Activated effector memory CD4-positive, alpha-beta T cell treated with Interleukin-2 at 50 U/mL for 16 hours (primary cell): ENCODE data around the gene AHCY.
"Not testable (repeated sequence)": the region's sequence is repeated elsewhere in the genome, so short reads cannot be mapped to it uniquely, and the experiment has no call there.

Experiments
- DNase-seq: peaks from one replicate; pipeline ENCODE4 v3.0.0-alpha.2; 2020

The AHCY gene

DNA sequence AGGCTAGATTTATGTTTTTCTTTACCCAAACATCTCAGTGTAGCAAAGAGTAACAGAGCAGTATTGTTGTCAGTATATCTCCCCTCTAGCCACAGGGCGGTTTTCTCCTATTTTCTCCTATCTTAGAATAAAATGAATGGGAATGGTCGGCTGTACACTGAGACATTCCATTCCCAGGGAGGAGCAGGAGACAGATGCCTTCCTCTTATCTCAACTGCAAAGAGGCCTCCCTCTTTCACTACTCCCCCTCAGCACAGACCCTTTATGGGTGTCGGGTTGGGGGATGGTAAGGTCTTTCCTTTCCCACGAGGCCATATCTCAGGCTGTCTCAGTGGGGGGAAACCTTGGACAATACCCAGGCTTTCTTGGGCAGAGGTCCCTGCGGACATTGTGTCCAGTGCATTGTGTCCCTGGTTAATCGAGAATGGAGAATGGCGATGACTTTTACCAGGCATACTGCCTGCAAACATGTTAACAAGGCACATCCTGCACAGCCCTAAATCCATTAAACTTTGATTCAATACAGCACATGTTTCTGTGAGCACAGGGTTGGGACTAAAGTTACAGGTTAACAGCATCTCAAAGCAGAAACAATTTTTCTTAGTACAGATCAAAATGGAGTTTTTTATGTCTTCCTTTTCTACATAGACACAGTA is 50.6 kb downstream of the AHCY start:
- DNase-seq: not testable (repeated sequence)

DNA sequence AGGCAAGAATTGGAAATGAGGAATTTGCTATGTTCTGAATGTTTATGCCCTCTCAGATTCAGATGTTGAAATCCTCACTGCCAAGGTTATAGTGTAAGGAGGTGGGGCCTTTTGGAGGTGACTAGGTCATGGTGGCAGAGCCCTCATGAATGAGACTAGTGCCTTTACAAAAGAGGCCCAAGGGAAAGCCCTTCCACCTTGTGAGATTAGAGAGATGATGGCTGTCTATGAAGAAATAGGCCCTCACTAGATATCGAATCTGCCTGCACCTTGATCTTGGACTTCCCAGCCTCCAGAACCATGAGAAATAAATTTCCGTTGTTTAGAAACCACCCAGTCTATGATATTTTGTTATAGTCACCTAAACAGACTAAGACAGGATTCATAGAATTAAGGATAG is 51.5 kb downstream of the AHCY start:
- no peak for DNase-seq

DNA sequence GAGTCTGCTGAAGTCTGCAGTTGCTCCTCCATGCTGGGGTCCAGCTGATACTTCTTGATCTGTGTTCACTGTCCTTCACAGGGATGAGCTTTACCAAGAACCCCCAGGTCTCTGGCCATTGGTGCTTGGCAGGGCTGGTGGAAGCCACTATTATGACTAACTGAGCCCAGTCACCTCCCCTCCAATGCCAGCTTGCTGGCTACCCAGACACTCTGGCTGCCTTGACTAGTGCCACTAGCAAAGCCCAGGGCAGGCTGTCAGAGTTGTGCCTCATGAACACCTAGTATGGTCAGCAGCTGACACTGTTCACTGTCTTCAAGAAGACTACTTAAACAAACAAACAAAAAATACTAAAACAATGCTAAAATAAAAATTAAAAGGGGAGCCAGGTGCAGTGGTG is 53.1 kb downstream of the AHCY start:
- DNase-seq: no peak

DNA sequence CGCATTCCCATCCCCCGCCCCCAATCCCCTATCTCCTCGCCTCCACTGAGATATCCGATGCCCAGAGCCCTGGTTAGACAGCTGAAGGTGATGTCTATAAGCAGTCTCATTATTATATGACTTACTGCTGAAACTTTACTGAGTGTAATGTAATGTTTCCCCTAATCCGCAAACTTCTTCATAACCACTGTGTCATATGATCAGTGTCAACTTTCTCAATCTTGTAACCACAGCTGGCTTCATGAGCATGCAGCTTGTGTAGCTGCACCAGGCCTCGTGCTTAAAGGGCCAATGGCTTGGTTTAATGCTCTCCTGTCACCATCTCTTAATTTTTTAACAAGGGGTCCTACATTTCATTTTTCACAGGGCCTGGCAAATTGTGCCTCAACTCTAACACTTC is 53.9 kb downstream of the AHCY start:
- DNase-seq: no peak

- no peak for DNase-seq
Observed at GRCh38 chr20:34246126-34246626, 57.0 kb downstream of the AHCY start.

- DNase-seq: no peak
Observed at GRCh38 chr20:34243377-34243776, 59.8 kb downstream of the AHCY start.

- no peak for DNase-seq
Observed at GRCh38 chr20:34242879-34243278, 60.3 kb downstream of the AHCY start.

DNA sequence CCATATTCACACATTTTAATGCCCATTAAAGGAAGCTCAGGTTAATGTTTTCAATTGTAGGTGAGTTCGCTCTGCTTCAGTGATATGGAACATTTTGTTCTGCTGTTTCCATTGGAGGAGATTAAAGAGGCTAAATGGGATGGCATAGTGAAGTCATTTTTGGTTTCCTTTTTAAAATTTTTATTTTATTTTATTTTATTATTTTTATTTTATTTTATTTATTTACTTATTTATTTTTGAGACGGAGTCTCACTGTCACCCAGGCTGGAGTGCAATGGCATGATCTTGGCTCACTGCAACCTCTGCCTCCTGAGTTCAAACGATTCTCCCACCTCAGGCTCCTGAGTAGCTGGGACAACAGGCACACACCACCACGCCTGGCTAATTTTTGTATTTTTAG is 61.1 kb downstream of the AHCY start:
- not testable (repeated sequence) for DNase-seq

DNA sequence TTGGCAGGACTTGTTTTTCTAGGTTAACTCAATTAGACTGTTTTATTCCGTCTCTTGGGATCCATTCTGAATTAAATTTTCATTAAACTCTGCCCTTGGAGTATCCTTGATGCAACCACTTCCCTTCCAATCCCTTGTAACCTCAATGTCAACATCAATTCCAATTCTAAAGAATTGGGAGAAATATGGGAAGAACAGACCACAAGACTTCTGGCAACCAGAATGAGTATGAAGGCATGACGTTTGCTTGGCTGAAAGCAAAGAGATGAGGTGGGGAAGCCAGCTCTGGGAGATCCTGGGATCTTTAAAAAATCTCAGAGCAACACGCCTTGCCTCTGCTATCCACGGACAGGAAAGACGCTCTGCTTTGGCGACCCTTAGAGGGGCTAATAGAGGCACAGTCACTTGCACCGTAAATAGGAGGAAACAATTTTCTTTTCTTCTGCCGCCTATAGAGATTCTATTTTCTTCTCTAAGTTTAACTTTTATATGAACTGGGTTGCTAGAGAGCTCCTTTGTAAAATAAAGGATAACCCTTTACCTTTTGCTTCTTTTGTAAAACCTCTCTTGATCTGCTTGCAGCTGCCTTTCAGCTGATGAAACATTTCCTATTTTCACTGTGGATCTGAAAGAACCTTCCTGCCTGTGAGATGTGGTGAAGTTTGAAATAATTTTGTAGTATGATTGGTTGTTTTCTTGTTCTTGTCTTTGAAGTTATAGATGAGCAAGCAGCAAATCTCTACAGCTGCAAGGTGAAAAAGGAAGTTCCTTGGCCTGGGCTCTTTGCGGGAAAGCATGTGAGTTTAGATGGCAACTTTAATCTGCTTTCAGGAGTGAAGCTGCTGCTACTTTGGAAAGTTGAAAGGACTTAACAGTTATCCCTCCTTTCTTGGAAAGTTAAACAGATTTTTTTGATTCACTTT is 62.2 kb downstream of the AHCY start, which contains the start of gene ASIP:
ASIP (plus strand) TSS at position 731 of the 923 bp plus-strand sequence. CDS start 18,952 bp downstream, outside the sequence.
- no peak for DNase-seq

GRCh38 chr20:34240121-34240520 is 63.0 kb downstream of the AHCY start:
- no peak for DNase-seq

DNA sequence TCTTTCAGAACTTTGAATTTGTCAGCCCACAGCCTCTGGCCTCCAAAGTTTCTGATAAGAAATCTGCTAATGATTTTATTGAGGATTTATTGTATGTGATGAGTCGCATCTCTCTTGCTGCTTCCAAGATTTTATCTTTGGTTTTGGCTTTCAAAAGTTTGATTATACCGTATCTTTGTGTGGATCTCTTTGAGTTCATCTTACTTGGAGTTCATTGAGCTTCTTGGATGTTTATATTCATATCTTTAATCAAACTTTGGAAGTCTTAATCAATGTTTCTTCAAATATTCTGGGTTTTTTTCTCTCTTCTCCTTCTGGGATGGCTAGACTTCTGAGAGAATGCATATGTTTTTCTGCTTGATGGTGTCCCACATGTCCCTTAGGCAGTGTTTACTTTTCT is 65.2 kb downstream of the AHCY start:
- no peak for DNase-seq

DNA sequence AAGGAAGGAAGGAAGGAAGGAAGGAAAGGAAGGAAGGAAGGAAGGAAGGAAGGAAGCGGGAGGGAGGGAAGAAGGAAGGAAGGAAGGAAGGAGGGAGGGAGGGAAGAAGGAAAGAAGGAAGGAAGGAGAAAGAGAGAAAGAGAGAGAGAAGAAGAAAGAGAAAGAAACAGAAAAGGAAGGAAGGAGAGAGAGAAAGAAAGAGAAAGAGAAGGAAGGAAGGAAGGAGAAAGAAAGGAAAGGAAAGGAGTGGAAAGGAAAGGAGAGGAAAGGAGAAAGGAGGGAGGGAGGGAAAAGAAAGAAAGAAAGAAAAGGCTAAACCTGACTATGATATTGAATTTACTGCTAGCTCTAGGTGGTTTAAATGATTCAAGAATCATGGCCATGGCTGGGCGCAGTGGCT is 67.3 kb downstream of the AHCY start:
- DNase-seq: no peak

- DNase-seq: no peak
Observed at GRCh38 chr20:34233687-34234086, 69.5 kb downstream of the AHCY start.

- no peak for DNase-seq
Observed at GRCh38 chr20:34232494-34233087, 70.6 kb downstream of the AHCY start.

- DNase-seq: no peak
Observed at GRCh38 chr20:34231634-34232033, 71.5 kb downstream of the AHCY start.
